Renal cortical epithelial cell (primary cell): ENCODE measurements around the gene S100A16. TPM values are rescaled to one million over a fixed set of nuclear protein-coding genes. Genes with fewer than 3 reads are reported as not detected.
"Not testable (repeated sequence)": the region's sequence is repeated elsewhere in the genome, so short reads cannot be mapped to it uniquely, and the experiment has no call there.

Source experiments
- DNase-seq: peaks from one replicate; pipeline ENCODE4 v3.0.0-alpha.2; 2011; ENCODE audit warnings: low read depth
- total RNA-seq: library from RNA; depleted of rRNA; stranded (reverse); fragments of >200 nt; gene quantifications from 2 replicates; pipeline ENCODE4 v1.2.3, GENCODE V29; 2014

S100A16 gene
- total RNA-seq, 1 donor from 2014 or later = 406 TPM

GRCh38 chr1:153585006-153585405 is 27.9 kb downstream of the S100A16 start:
- DNase-seq = no peak

GRCh38 chr1:153583976-153584375 is 29.0 kb downstream of the S100A16 start:
- no peak for DNase-seq

GRCh38 chr1:153583514-153583913 is 29.4 kb downstream of the S100A16 start:
- not testable (repeated sequence) for DNase-seq

- DNase-seq = not testable (repeated sequence)
Observed at GRCh38 chr1:153582836-153583235, 30.1 kb downstream of the S100A16 start.

- DNase-seq = no peak
Observed at GRCh38 chr1:153578936-153579335, 34.0 kb downstream of the S100A16 start.

GRCh38 chr1:153578490-153578889 is 34.4 kb downstream of the S100A16 start:
- DNase-seq = no peak

GRCh38 chr1:153577624-153578051 is 35.3 kb downstream of the S100A16 start:
- DNase-seq = no peak

GRCh38 chr1:153577138-153577537 is 35.8 kb downstream of the S100A16 start:
- no peak for DNase-seq

GRCh38 chr1:153575497-153575896 is 37.4 kb downstream of the S100A16 start:
- DNase-seq = not testable (repeated sequence)

- not testable (repeated sequence) for DNase-seq
Observed at GRCh38 chr1:153575081-153575491, 37.9 kb downstream of the S100A16 start.

GRCh38 chr1:153573351-153573750 is 39.6 kb downstream of the S100A16 start:
- DNase-seq = no peak

GRCh38 chr1:153572569-153573015 is 40.3 kb downstream of the S100A16 start:
- DNase-seq = peak; percentile 93

GRCh38 chr1:153571706-153572105 is 41.2 kb downstream of the S100A16 start:
- DNase-seq = no peak

GRCh38 chr1:153570874-153571273 is 42.1 kb downstream of the S100A16 start:
- no peak for DNase-seq

GRCh38 chr1:153569465-153569864 is 43.5 kb downstream of the S100A16 start:
- no peak for DNase-seq

GRCh38 chr1:153568367-153569099 is 44.4 kb downstream of the S100A16 start:
- peak; percentile 77 for DNase-seq

- DNase-seq = peak; percentile 95
Observed at GRCh38 chr1:153567621-153568366, 45.1 kb downstream of the S100A16 start.

GRCh38 chr1:153566414-153567371 is 46.2 kb downstream of the S100A16 start:
- DNase-seq = peak; percentile 97

- DNase-seq = peak; percentile 96
Observed at GRCh38 chr1:153565529-153566374, 47.2 kb downstream of the S100A16 start, which contains the start of gene S100A2. Gene S100A2 (minus strand): TSS chr1:153565844. CDS start chr1:153563877, 1,967 bp downstream.

- DNase-seq = no peak
Observed at GRCh38 chr1:153563991-153564390, 48.9 kb downstream of the S100A16 start.

GRCh38 chr1:153563483-153563901 is 49.4 kb downstream of the S100A16 start:
- no peak for DNase-seq
